ENCODE data around the gene AP1B1.

AP1B1 gene

GRCh38 chr22:29308791-29309262 is 79.5 kb downstream of the AP1B1 start:
- no peak overlapping the region for H2BK5ac ChIP-seq (ENCODE audit: low read depth, low read length, poor library complexity)
- no peak overlapping the region for H3K23ac ChIP-seq (ENCODE audit: low read length)
- peaks cover 7 to 9% of the 10 kb centered on the region in 2 experiments for H3K36me3 ChIP-seq (ENCODE audit: control insufficient read depth in 1 of 2, insufficient read depth in 2 of 2, low read length in 2 of 2)
- no peak overlapping the region for H2AK5ac ChIP-seq (ENCODE audit: low read length)
- no peak overlapping the region for H3K4me3 ChIP-seq (ENCODE audit: low read depth, low read length)
- H4K8ac ChIP-seq (ENCODE audit: low read depth, low read length): no peak overlapping the region
- H3K4me1 ChIP-seq (ENCODE audit: control insufficient read depth in 1 of 2, insufficient read depth in 2 of 2, low read length in 2 of 2): peaks cover 25 to 33% of the 10 kb centered on the region in 2 experiments
- H4K12ac ChIP-seq (ENCODE audit: low read depth, low read length): no peak overlapping the region
- H3K9ac ChIP-seq (ENCODE audit: low read length): no peak overlapping the region
- H3K14ac ChIP-seq (ENCODE audit: low read length): no peak overlapping the region
- no peak overlapping the region for H3K4ac ChIP-seq (ENCODE audit: low read depth, low read length)
- H3K79me1 ChIP-seq (ENCODE audit: low read length): peaks cover 14% of the 10 kb centered on the region
- H3K4me2 ChIP-seq (ENCODE audit: low read length): no peak overlapping the region
- peaks cover 3% of the 10 kb centered on the region for H3K9me3 ChIP-seq (ENCODE audit: insufficient read depth, low read depth, low read length)
- no peak for DNase-seq
- WGBS (ENCODE audit: extremely low coverage, insufficient coverage, insufficient read length): no CpG with 5 or more reads among the region's 13 CpGs
- H3K27me3 ChIP-seq (ENCODE audit: insufficient read depth, low read length): peaks cover 7% of the 10 kb centered on the region
- no peak overlapping the region for H4K91ac ChIP-seq (ENCODE audit: low read depth, low read length)
- H3K18ac ChIP-seq (ENCODE audit: low read length): no peak overlapping the region
- no peak overlapping the region for H2BK120ac ChIP-seq (ENCODE audit: insufficient read depth, low read length, poor library complexity)
- H2BK12ac ChIP-seq (ENCODE audit: low read length): no peak overlapping the region
- no peak overlapping the region for H2AFZ ChIP-seq (ENCODE audit: insufficient read depth, low read length, poor library complexity)
- no peak overlapping the region for H3K27ac ChIP-seq (ENCODE audit: low read depth, low read length)
- peaks cover 5% of the 10 kb centered on the region for H3K79me2 ChIP-seq (ENCODE audit: control insufficient read depth, insufficient read depth, low read length, poor library complexity)

- Histone ChIP-seq H3K4me1 (ENCODE audit: control insufficient read depth in 1 of 2, insufficient read depth in 2 of 2, low read length in 2 of 2) (peaks cover 25 to 33% of the 10 kb centered on the region in 2 experiments), H3K14ac (ENCODE audit: low read length) (no peak overlapping the region), H3K79me1 (ENCODE audit: low read length) (peaks cover 14% of the 10 kb centered on the region), H3K4me2 (ENCODE audit: low read length) (no peak overlapping the region), H3K36me3 (ENCODE audit: control insufficient read depth in 1 of 2, insufficient read depth in 2 of 2, low read length in 2 of 2) (peaks cover 7 to 9% of the 10 kb centered on the region in 2 experiments), H3K27ac (ENCODE audit: low read depth, low read length) (no peak overlapping the region), H3K9ac (ENCODE audit: low read length) (no peak overlapping the region), H2AFZ (ENCODE audit: insufficient read depth, low read length, poor library complexity) (no peak overlapping the region), H4K8ac (ENCODE audit: low read depth, low read length) (no peak overlapping the region), H3K4ac (ENCODE audit: low read depth, low read length) (no peak overlapping the region), H2BK5ac (ENCODE audit: low read depth, low read length, poor library complexity) (no peak overlapping the region), H3K23ac (ENCODE audit: low read length) (no peak overlapping the region), H3K9me3 (ENCODE audit: insufficient read depth, low read depth, low read length) (peaks cover 2% of the 10 kb centered on the region), H3K18ac (ENCODE audit: low read length) (peak overlapping the region; percentile 13), H4K12ac (ENCODE audit: low read depth, low read length) (no peak overlapping the region), H2BK120ac (ENCODE audit: insufficient read depth, low read length, poor library complexity) (no peak overlapping the region), H3K79me2 (ENCODE audit: control insufficient read depth, insufficient read depth, low read length, poor library complexity) (peaks cover 5% of the 10 kb centered on the region), H2BK12ac (ENCODE audit: low read length) (no peak overlapping the region), H2AK5ac (ENCODE audit: low read length) (no peak overlapping the region), H3K27me3 (ENCODE audit: insufficient read depth, low read length) (peaks cover 2% of the 10 kb centered on the region), H3K4me3 (ENCODE audit: low read depth, low read length) (no peak overlapping the region), H4K91ac (ENCODE audit: low read depth, low read length) (no peak overlapping the region)
- no CpG with 5 or more reads among the region's 50 CpGs for WGBS (ENCODE audit: extremely low coverage, insufficient coverage, insufficient read length)
- DNase-seq: no peak
Observed at GRCh38 chr22:29308148-29308790, 80.1 kb downstream of the AP1B1 start.

DNA sequence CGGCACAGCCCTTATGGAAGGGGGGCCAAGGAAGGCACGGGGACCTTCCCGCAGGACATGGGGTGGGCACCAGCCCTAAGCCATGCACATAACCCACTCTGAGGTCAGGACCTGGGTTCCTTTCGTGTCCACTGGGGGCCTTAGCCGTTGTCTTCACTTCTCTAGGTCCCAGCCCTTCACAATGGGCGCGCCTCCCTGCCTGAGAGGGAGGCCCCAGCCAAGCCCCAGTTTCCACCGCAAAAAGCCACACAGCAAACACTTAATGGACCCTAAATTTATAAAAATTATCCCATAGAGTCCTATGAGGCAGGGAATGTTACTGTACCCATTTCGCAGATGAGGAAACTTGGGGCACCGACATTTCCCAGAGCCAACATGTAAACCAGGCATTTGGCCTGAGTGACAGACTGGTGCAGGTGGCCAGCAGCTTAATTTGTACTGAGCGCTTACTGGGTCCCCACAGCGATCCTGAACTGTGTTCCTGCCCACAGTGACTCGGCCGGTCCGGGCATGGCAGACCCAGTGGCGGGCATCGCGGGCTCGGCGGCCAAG is 80.7 kb downstream of the AP1B1 start:
- H3K79me2 ChIP-seq (ENCODE audit: control insufficient read depth, insufficient read depth, low read length, poor library complexity): peaks cover 5% of the 10 kb centered on the region
- peak overlapping the region; percentile 90 for H3K14ac ChIP-seq (ENCODE audit: low read length)
- H2AK5ac ChIP-seq (ENCODE audit: low read length): peak overlapping the region; percentile 96
- DNase-seq: no peak
- no peaks in the 10 kb centered on the region for H3K27me3 ChIP-seq (ENCODE audit: insufficient read depth, low read length)
- peak overlapping the region; percentile 86 for H4K91ac ChIP-seq (ENCODE audit: low read depth, low read length)
- peaks cover 25 to 33% of the 10 kb centered on the region in 2 experiments for H3K4me1 ChIP-seq (ENCODE audit: control insufficient read depth in 1 of 2, insufficient read depth in 2 of 2, low read length in 2 of 2)
- peaks cover 14% of the 10 kb centered on the region for H3K79me1 ChIP-seq (ENCODE audit: low read length)
- no peak overlapping the region for H3K23ac ChIP-seq (ENCODE audit: low read length)
- H4K12ac ChIP-seq (ENCODE audit: low read depth, low read length): peak overlapping the region; percentile 70
- peak overlapping the region; percentile 86 for H3K4me2 ChIP-seq (ENCODE audit: low read length)
- H2BK12ac ChIP-seq (ENCODE audit: low read length): peak overlapping the region; percentile 83
- H3K36me3 ChIP-seq (ENCODE audit: control insufficient read depth in 1 of 2, insufficient read depth in 2 of 2, low read length in 2 of 2): peaks cover 7 to 9% of the 10 kb centered on the region in 2 experiments
- no peaks in the 10 kb centered on the region for H3K9me3 ChIP-seq (ENCODE audit: insufficient read depth, low read depth, low read length)
- peak overlapping the region; percentile 61 for H3K4ac ChIP-seq (ENCODE audit: low read depth, low read length)
- H3K18ac ChIP-seq (ENCODE audit: low read length): peak overlapping the region; percentile 73
- peak overlapping the region; percentile 60 for H2BK5ac ChIP-seq (ENCODE audit: low read depth, low read length, poor library complexity)
- H3K4me3 ChIP-seq (ENCODE audit: low read depth, low read length): peak overlapping the region; percentile 74
- H2AFZ ChIP-seq (ENCODE audit: insufficient read depth, low read length, poor library complexity): peak overlapping the region; percentile 46
- H3K9ac ChIP-seq (ENCODE audit: low read length): peak overlapping the region; percentile 2
- peak overlapping the region; percentile 74 for H4K8ac ChIP-seq (ENCODE audit: low read depth, low read length)
- peak overlapping the region; percentile 89 for H2BK120ac ChIP-seq (ENCODE audit: insufficient read depth, low read length, poor library complexity)
- no peak overlapping the region for H3K27ac ChIP-seq (ENCODE audit: low read depth, low read length)
- no CpG with 5 or more reads among the region's 20 CpGs for WGBS (ENCODE audit: extremely low coverage, insufficient coverage, insufficient read length)

DNA sequence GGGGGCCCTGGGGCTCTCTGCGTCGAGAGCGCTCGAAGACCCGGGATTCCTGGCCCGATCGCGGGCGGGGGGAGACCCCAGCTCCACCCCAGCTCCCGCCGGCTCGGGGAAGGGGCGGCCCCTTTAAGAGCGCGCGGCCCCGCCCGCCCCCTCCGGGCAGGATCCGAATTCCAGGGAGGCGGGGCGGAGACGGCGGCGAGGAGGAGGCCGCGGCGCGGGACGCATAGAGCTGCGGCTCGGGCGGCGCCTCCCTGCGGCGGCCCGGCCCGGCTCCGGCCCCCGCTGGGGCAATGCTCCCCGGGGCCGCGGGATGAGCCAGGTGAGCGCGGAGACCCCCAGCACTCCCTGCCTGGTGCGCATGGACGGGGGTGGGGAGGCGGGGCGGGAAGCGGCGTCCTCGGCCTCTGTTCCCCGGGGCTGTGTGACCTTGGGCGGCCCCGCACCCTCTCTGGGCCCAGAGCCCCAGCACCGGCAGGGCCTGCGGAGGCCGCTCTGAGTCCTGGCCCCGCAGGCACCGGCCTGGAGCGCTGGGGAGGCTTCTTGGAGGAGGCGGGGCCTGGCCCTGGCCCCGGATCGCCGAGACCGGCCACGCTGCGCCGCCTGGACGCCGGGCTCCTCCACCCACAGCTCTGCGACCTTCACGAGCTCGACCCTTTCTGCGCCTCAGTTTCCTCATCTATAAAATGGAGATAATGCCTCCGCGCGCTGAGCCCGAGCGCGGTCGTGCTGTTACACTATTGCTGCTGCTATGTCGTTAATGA is 81.4 kb downstream of the AP1B1 start:
- Histone ChIP-seq H3K18ac (ENCODE audit: low read length) (peak overlapping the region; percentile 73), H3K36me3 (ENCODE audit: control insufficient read depth in 1 of 2, insufficient read depth in 2 of 2, low read length in 2 of 2) (peaks cover 2 to 4% of the 10 kb centered on the region in 2 experiments), H2BK12ac (ENCODE audit: low read length) (peak overlapping the region; percentile 83), H4K91ac (ENCODE audit: low read depth, low read length) (peak overlapping the region; percentile 95), H3K4ac (ENCODE audit: low read depth, low read length) (peak overlapping the region; percentile 61), H3K14ac (ENCODE audit: low read length) (peak overlapping the region; percentile 90), H4K8ac (ENCODE audit: low read depth, low read length) (peak overlapping the region; percentile 81), H3K27me3 (ENCODE audit: insufficient read depth, low read length) (no peaks in the 10 kb centered on the region), H3K4me2 (ENCODE audit: low read length) (peak overlapping the region; percentile 86), H3K4me1 (ENCODE audit: control insufficient read depth in 1 of 2, insufficient read depth in 2 of 2, low read length in 2 of 2) (peaks cover 25 to 33% of the 10 kb centered on the region in 2 experiments), H4K12ac (ENCODE audit: low read depth, low read length) (peak overlapping the region; percentile 70), H3K79me1 (ENCODE audit: low read length) (peaks cover 14% of the 10 kb centered on the region), H3K4me3 (ENCODE audit: low read depth, low read length) (peak overlapping the region; percentile 74), H2AFZ (ENCODE audit: insufficient read depth, low read length, poor library complexity) (peak overlapping the region; percentile 46), H3K9ac (ENCODE audit: low read length) (peak overlapping the region; percentile 59), H2AK5ac (ENCODE audit: low read length) (peak overlapping the region; percentile 96), H2BK5ac (ENCODE audit: low read depth, low read length, poor library complexity) (peak overlapping the region; percentile 85), H3K79me2 (ENCODE audit: control insufficient read depth, insufficient read depth, low read length, poor library complexity) (peaks cover 5% of the 10 kb centered on the region), H2BK120ac (ENCODE audit: insufficient read depth, low read length, poor library complexity) (peak overlapping the region; percentile 91), H3K9me3 (ENCODE audit: insufficient read depth, low read depth, low read length) (no peaks in the 10 kb centered on the region), H3K23ac (ENCODE audit: low read length) (no peak overlapping the region), H3K27ac (ENCODE audit: low read depth, low read length) (peak overlapping the region; percentile 78)
- DNase-seq: peak; percentile 76 to 89
- WGBS (ENCODE audit: extremely low coverage, insufficient coverage, insufficient read length): no CpG with 5 or more reads among the region's 83 CpGs
